ENCODE data around the gene TNF.

TNF gene

GRCh38 chr6:31575335-31575901, at the start of gene TNF:
TSS of gene TNF (plus strand) at chr6:31575565. CDS start at chr6:31575742, 177 bp downstream.
- DNase-seq (ENCODE audit: low read depth, low spot score) = no peak

- DNase-seq (ENCODE audit: low read depth, low spot score) = no peak
Observed at GRCh38 chr6:31525932-31526591, 49.3 kb upstream of the TNF start.

- DNase-seq (ENCODE audit: low read depth, low spot score) = no peak
Observed at GRCh38 chr6:31528307-31528777, 47.0 kb upstream of the TNF start.

GRCh38 chr6:31528821-31529328, 46.5 kb upstream of the TNF start, which contains the start of gene MCCD1:
TSS of gene MCCD1 (plus strand) at chr6:31528962. CDS start at chr6:31529015, 53 bp downstream.
- no peak for DNase-seq (ENCODE audit: low read depth, low spot score)

- no peak for DNase-seq (ENCODE audit: low read depth, low spot score)
Observed at GRCh38 chr6:31529329-31530150, 45.8 kb upstream of the TNF start.

- DNase-seq (ENCODE audit: low read depth, low spot score) = no peak
Observed at GRCh38 chr6:31530659-31531058, 44.7 kb upstream of the TNF start.

- no peak for DNase-seq (ENCODE audit: low read depth, low spot score)
Observed at GRCh38 chr6:31531162-31531561, 44.2 kb upstream of the TNF start.

GRCh38 chr6:31531771-31532643, 43.4 kb upstream of the TNF start:
- no peak for DNase-seq (ENCODE audit: low read depth, low spot score)

- DNase-seq (ENCODE audit: low read depth, low spot score) = no peak
Observed at GRCh38 chr6:31532644-31533454, 42.5 kb upstream of the TNF start.

- no peak for DNase-seq (ENCODE audit: low read depth, low spot score)
Observed at GRCh38 chr6:31533455-31533841, 41.9 kb upstream of the TNF start.

- no peak for DNase-seq (ENCODE audit: low read depth, low spot score)
Observed at GRCh38 chr6:31534011-31534410, 41.4 kb upstream of the TNF start.

GRCh38 chr6:31534521-31535040, 40.8 kb upstream of the TNF start:
- DNase-seq (ENCODE audit: low read depth, low spot score) = no peak

- no peak for DNase-seq (ENCODE audit: low read depth, low spot score)
Observed at GRCh38 chr6:31535538-31536324, 39.6 kb upstream of the TNF start.

GRCh38 chr6:31538805-31539400, 36.5 kb upstream of the TNF start:
- no peak for DNase-seq (ENCODE audit: low read depth, low spot score)

GRCh38 chr6:31540640-31541039, 34.7 kb upstream of the TNF start:
- DNase-seq (ENCODE audit: low read depth, low spot score) = no peak

- no peak for DNase-seq (ENCODE audit: low read depth, low spot score)
Observed at GRCh38 chr6:31541059-31541657, 34.2 kb upstream of the TNF start.

- DNase-seq (ENCODE audit: low read depth, low spot score) = peak; percentile 95
Observed at GRCh38 chr6:31541658-31542521, 33.5 kb upstream of the TNF start, which contains the start of gene DDX39B. TSS of gene DDX39B (minus strand) at chr6:31542003. CDS start at chr6:31540532, 1,471 bp downstream.

All from smooth muscle cell of the brain vasculature (primary cell).